ENCODE results near the gene TSPAN11. TPM values are rescaled to one million over a fixed set of nuclear protein-coding genes. Genes with fewer than 3 reads are reported as not detected.
"Not testable (repeated sequence)": the region's sequence is repeated elsewhere in the genome, so short reads cannot be mapped to it uniquely, and the experiment has no call there.

TSPAN11 gene
- total RNA-seq, 1 donor from 2014 or later, result 19.7 TPM

DNA sequence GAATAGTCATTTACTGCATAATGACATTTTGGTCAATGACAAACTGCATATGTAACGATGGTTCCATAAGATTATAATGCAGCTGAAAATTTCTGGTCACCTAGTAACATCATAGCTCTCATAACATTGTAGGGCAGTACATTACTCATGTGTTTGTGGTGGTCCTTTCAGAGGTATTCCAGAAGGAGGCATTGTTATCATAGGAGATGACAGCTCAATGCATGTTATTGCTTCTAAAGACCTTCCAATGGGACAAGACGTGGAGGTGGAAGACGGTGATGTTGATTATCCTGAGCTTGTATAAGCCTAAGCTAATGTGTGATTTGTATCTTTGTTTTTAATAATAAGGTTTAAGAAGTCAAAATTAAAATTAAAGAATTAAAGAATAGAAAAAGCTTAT is 43.8 kb upstream of the TSPAN11 start:
- H3K9me3 Mint-ChIP-seq, result peaks cover 15% of the 10 kb centered on the region
- no peak for DNase-seq (ENCODE audit: low spot score in 2 of 2, unreplicated experiment in 2 of 2)
- H3K4me3 Mint-ChIP-seq, result no peak overlapping the region
- no peaks in the 10 kb centered on the region for H3K36me3 Mint-ChIP-seq
- peaks cover 12% of the 10 kb centered on the region for H3K4me1 Mint-ChIP-seq
- TF ChIP-seq, protein P1, sequence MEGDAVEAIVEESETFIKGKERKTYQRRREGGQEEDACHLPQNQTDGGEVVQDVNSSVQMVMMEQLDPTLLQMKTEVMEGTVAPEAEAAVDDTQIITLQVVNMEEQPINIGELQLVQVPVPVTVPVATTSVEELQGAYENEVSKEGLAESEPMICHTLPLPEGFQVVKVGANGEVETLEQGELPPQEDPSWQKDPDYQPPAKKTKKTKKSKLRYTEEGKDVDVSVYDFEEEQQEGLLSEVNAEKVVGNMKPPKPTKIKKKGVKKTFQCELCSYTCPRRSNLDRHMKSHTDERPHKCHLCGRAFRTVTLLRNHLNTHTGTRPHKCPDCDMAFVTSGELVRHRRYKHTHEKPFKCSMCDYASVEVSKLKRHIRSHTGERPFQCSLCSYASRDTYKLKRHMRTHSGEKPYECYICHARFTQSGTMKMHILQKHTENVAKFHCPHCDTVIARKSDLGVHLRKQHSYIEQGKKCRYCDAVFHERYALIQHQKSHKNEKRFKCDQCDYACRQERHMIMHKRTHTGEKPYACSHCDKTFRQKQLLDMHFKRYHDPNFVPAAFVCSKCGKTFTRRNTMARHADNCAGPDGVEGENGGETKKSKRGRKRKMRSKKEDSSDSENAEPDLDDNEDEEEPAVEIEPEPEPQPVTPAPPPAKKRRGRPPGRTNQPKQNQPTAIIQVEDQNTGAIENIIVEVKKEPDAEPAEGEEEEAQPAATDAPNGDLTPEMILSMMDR (IDR thresholded peaks at IDR 0.05; ENCODE audit: unreplicated experiment), result no peak
- no peak overlapping the region for H3K27ac Mint-ChIP-seq
- H3K27me3 Mint-ChIP-seq (ENCODE audit: low read depth), result peaks cover 20% of the 10 kb centered on the region

DNA sequence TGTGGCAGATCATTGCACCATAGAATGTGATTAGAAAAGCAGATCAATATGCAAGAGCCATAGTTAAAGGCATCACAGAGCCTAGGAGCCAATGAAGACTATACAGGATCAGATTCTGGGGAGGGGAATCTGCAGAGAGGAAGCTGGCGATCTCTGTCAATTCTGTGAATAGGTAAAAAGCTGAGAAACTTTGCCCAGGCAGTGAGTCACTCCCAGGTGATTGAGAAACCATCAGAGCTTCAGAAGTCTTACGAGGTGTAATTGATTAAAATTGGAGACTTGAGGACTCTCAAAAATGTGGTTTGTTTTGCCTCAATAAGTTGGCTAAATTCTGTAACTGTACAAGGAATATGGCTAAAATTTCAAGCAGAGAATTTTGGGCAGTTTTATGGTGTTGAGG is 41.7 kb upstream of the TSPAN11 start:
- TF ChIP-seq, protein P1 (IDR thresholded peaks at IDR 0.05; ENCODE audit: unreplicated experiment), result no peak
- no peak for DNase-seq (ENCODE audit: low spot score in 2 of 2, unreplicated experiment in 2 of 2)
- H3K27me3 Mint-ChIP-seq (ENCODE audit: low read depth), result peaks cover 10% of the 10 kb centered on the region
- no peak overlapping the region for H3K27ac Mint-ChIP-seq
- H3K36me3 Mint-ChIP-seq, result no peaks in the 10 kb centered on the region
- H3K9me3 Mint-ChIP-seq, result peaks cover 20% of the 10 kb centered on the region
- peaks cover 6% of the 10 kb centered on the region for H3K4me1 Mint-ChIP-seq
- no peak overlapping the region for H3K4me3 Mint-ChIP-seq

DNA sequence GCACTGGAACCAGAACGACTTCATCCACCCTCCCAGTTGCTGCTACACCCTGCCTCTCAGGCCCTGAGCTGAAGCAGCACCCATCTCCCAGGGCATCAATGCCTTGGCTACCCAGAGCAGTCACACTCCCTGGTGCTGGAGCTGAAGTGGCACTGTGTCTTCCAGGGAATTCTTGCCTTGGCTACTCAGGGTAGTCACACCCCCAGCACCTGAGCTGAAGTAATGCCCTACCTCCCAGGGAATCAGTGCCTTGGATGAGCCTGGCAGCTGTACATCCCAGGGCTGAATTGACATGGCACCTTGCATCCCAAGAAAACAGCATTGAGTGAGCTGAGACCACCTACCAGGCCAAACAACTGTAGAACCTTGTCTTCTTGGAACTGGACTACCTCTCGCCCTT is 41.2 kb upstream of the TSPAN11 start:
- Mint-ChIP-seq H3K9me3 (peaks cover 23% of the 10 kb centered on the region), H3K4me3 (no peak overlapping the region), H3K4me1 (peaks cover under 1% of the 10 kb centered on the region), H3K36me3 (no peaks in the 10 kb centered on the region), H3K27me3 (ENCODE audit: low read depth) (peaks cover 5% of the 10 kb centered on the region), H3K27ac (no peak overlapping the region)
- no peak for DNase-seq (ENCODE audit: low spot score in 2 of 2, unreplicated experiment in 2 of 2)
- TF ChIP-seq, protein P1 (IDR thresholded peaks at IDR 0.05; ENCODE audit: unreplicated experiment), result no peak

DNA sequence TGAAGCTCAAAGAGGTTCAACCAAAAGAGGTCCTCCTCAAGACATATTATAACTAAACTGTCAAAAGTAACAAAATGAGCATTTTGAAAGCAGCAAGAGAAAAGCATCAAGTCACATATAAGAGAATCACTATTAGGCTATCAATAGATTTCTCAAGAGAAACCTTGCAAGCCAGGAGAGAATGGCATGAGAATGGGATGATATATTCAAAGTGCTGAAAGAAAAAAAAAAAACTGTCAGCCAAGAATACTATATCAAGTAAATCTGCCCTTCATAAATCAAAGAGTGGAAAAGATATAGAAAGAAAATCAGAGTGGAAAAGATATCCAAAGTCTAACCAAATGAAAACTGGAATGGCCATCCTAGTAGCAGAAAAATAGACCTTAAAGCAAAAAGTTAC is 39.3 kb upstream of the TSPAN11 start:
- Mint-ChIP-seq H3K4me3 (no peak overlapping the region), H3K36me3 (no peaks in the 10 kb centered on the region), H3K27ac (no peak overlapping the region), H3K27me3 (ENCODE audit: low read depth) (peaks cover 12% of the 10 kb centered on the region), H3K9me3 (peaks cover 29% of the 10 kb centered on the region), H3K4me1 (no peaks in the 10 kb centered on the region)
- DNase-seq (ENCODE audit: low spot score in 2 of 2, unreplicated experiment in 2 of 2), result no peak
- TF ChIP-seq, protein P1 (IDR thresholded peaks at IDR 0.05; ENCODE audit: unreplicated experiment), result no peak

DNA sequence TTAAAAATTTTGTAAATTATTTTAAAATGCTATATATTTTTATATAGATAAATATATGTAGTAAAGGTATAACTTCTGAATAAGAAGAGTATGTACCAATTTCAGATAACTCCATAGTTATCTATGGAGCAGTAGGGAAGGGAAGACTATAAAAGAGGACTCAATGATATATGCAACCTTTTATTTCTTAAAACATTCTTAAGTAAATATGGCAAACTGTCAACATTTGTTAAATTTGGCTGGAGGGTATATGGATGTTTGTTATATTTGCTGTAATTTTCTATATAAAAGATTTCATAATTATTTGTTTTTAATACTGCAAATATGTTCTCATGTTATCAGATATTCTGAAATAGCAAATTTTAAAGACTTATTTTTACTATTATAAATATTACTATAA is 38.3 kb upstream of the TSPAN11 start:
- Mint-ChIP-seq H3K27me3 (ENCODE audit: low read depth) (peaks cover 19% of the 10 kb centered on the region), H3K36me3 (no peaks in the 10 kb centered on the region), H3K9me3 (peaks cover 29% of the 10 kb centered on the region), H3K4me1 (no peaks in the 10 kb centered on the region), H3K4me3 (no peak overlapping the region), H3K27ac (no peak overlapping the region)
- TF ChIP-seq, protein P1 (IDR thresholded peaks at IDR 0.05; ENCODE audit: unreplicated experiment), result no peak
- DNase-seq (ENCODE audit: low spot score in 2 of 2, unreplicated experiment in 2 of 2), result no peak

DNA sequence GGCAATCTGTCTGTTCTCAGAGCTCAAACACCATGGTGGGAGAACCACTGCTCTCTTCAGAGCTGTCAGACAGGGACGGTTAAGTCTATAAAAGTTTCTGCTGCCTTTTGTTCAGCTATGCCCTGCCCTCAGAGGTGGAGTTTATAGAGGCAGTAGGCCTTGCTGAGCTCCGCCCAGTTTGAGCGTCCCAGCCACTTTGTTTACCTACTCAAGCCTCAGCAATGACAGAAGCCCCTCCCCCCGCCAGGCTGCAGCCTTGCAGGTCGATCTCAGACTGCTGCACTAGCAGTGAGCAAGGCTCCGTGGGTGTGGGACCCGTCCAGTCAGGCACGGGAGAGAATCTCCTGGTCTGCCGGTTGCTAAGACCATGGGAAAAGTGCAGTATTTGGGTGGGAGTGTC is 32.0 kb upstream of the TSPAN11 start:
- H3K27me3 Mint-ChIP-seq (ENCODE audit: low read depth), result peaks cover 28% of the 10 kb centered on the region
- peaks cover 11% of the 10 kb centered on the region for H3K9me3 Mint-ChIP-seq
- not testable (repeated sequence) for H3K4me1 Mint-ChIP-seq; H3K36me3 Mint-ChIP-seq; H3K4me3 Mint-ChIP-seq; H3K27ac Mint-ChIP-seq; DNase-seq (ENCODE audit: low spot score in 2 of 2, unreplicated experiment in 2 of 2)
